ENCODE results near the gene CNPPD1. TPM values are rescaled to one million over a fixed set of nuclear protein-coding genes. Genes with fewer than 3 reads are reported as not detected.

Gene CNPPD1
- total RNA-seq, 1 experiment from 2014 or later = 32.8 TPM

DNA sequence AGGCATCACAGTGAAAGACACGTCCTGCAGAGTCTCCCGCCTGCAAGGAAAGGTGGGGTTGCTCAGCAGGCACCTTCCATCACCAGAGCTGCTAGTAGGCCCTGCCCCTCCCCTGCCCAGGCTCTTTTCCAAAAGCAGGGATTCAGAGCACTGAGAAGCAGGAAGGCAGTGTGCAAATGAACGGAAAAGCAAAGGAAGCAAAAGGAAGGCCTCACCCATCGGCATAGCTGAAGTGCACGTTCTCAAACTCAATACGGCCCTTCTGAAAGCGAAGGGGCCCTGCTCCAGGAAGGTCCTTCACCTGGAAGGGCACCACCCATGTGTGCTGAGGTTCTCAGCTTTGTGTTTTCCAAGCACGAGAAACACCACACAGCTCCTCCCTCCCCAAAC, 36.3 kb upstream of the CNPPD1 start:
- H3K4me3 Mint-ChIP-seq = no peak overlapping the region
- TF ChIP-seq, protein P1, sequence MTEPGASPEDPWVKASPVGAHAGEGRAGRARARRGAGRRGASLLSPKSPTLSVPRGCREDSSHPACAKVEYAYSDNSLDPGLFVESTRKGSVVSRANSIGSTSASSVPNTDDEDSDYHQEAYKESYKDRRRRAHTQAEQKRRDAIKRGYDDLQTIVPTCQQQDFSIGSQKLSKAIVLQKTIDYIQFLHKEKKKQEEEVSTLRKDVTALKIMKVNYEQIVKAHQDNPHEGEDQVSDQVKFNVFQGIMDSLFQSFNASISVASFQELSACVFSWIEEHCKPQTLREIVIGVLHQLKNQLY (CRISPR knock-in tag; IDR thresholded peaks at IDR 0.05) = no peak
- TF ChIP-seq, protein P2, sequence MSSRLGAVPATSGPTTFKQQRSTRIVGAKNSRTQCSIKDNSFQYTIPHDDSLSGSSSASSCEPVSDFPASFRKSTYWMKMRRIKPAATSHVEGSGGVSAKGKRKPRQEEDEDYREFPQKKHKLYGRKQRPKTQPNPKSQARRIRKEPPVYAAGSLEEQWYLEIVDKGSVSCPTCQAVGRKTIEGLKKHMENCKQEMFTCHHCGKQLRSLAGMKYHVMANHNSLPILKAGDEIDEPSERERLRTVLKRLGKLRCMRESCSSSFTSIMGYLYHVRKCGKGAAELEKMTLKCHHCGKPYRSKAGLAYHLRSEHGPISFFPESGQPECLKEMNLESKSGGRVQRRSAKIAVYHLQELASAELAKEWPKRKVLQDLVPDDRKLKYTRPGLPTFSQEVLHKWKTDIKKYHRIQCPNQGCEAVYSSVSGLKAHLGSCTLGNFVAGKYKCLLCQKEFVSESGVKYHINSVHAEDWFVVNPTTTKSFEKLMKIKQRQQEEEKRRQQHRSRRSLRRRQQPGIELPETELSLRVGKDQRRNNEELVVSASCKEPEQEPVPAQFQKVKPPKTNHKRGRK (CRISPR knock-in tag; IDR thresholded peaks at IDR 0.05; ENCODE audit: borderline replicate concordance) = no peak
- TF ChIP-seq, protein P3, sequence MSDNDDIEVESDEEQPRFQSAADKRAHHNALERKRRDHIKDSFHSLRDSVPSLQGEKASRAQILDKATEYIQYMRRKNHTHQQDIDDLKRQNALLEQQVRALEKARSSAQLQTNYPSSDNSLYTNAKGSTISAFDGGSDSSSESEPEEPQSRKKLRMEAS (CRISPR knock-in tag; IDR thresholded peaks at IDR 0.05) = no peak
- no peak for TF ChIP-seq ZBTB21 (CRISPR knock-in tag; IDR thresholded peaks at IDR 0.05; ENCODE audit: borderline replicate concordance)
- TF ChIP-seq SMAD4 (CRISPR knock-in tag; IDR thresholded peaks at IDR 0.05) = no peak
- TF ChIP-seq SOX15 (CRISPR knock-in tag; IDR thresholded peaks at IDR 0.05) = no peak
- no peak for TF ChIP-seq OVOL2 (CRISPR knock-in tag; IDR thresholded peaks at IDR 0.05; ENCODE audit: borderline replicate concordance)
- no peak for TF ChIP-seq NFATC4 (CRISPR knock-in tag; IDR thresholded peaks at IDR 0.05)
- no peak for TF ChIP-seq ZNF121 (CRISPR knock-in tag; IDR thresholded peaks at IDR 0.05)
- TF ChIP-seq ELF4 (CRISPR knock-in tag; IDR thresholded peaks at IDR 0.05; ENCODE audit: low read depth) = no peak
- no peak for TF ChIP-seq RORB (CRISPR knock-in tag; IDR thresholded peaks at IDR 0.05)
- no peaks in the 10 kb centered on the region for H3K9me3 Mint-ChIP-seq
- no peaks in the 10 kb centered on the region for H3K27me3 Mint-ChIP-seq (ENCODE audit: low read depth)
- no peak overlapping the region for H3K27ac Mint-ChIP-seq
- H3K4me1 Mint-ChIP-seq = peaks cover 16% of the 10 kb centered on the region
- ATAC-seq (no peak), DNase-seq (ENCODE audit: low spot score) (no peak)
- H3K36me3 Mint-ChIP-seq = peaks cover 59% of the 10 kb centered on the region
- ChIA-PET POLR2A (no interaction called here), CTCF (no interaction called here)

DNA sequence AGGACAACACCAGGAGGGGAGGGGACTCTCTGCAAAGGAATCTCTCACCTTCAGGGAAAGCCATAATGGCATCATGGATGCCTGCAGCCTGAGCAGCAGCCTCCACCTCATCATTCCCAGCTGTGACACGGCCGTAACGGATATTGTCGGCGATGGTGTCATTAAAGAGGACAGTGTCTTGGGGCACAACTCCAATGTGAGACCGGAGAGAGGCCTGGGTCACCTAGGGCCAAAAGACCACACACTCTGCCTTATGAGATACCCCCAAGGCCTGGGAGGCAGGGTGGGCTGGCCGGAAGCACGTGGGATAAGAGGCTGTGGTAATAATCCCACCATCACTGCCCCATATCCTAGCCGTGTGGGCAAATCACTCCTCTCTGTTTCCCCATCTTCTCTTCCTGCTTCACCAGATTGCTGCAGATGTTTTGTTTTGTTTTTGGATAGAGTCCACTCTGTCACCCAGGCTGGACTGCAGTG, 34.2 kb upstream of the CNPPD1 start:
- no peak for DNase-seq (ENCODE audit: low spot score)
- Mint-ChIP-seq H3K9me3 (no peaks in the 10 kb centered on the region), H3K4me1 (peaks cover 7% of the 10 kb centered on the region), H3K27me3 (ENCODE audit: low read depth) (no peaks in the 10 kb centered on the region), H3K36me3 (peaks cover 59% of the 10 kb centered on the region), H3K27ac (no peak overlapping the region), H3K4me3 (no peak overlapping the region)
- CTCF ChIA-PET = interaction anchor here (0.5 to 1.0 kb wide), 4 partner anchors 19 to 181 kb away, joined by 3 to 7 read pairs (median 4); partner anchors contain the start of gene CNPPD1
- POLR2A ChIA-PET = no interaction called here
- no peak for ATAC-seq
- TF ChIP-seq ZNF416 (CRISPR knock-in tag; IDR thresholded peaks at IDR 0.05) = no peak
- TF ChIP-seq RORB (CRISPR knock-in tag; IDR thresholded peaks at IDR 0.05) = no peak
- no peak for TF ChIP-seq SOX15 (CRISPR knock-in tag; IDR thresholded peaks at IDR 0.05)
- TF ChIP-seq, protein P4, sequence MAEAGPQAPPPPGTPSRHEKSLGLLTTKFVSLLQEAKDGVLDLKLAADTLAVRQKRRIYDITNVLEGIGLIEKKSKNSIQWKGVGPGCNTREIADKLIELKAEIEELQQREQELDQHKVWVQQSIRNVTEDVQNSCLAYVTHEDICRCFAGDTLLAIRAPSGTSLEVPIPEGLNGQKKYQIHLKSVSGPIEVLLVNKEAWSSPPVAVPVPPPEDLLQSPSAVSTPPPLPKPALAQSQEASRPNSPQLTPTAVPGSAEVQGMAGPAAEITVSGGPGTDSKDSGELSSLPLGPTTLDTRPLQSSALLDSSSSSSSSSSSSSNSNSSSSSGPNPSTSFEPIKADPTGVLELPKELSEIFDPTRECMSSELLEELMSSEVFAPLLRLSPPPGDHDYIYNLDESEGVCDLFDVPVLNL (CRISPR knock-in tag; IDR thresholded peaks at IDR 0.05; ENCODE audit: borderline replicate concordance, low read depth) = no peak
- TF ChIP-seq, protein P5, sequence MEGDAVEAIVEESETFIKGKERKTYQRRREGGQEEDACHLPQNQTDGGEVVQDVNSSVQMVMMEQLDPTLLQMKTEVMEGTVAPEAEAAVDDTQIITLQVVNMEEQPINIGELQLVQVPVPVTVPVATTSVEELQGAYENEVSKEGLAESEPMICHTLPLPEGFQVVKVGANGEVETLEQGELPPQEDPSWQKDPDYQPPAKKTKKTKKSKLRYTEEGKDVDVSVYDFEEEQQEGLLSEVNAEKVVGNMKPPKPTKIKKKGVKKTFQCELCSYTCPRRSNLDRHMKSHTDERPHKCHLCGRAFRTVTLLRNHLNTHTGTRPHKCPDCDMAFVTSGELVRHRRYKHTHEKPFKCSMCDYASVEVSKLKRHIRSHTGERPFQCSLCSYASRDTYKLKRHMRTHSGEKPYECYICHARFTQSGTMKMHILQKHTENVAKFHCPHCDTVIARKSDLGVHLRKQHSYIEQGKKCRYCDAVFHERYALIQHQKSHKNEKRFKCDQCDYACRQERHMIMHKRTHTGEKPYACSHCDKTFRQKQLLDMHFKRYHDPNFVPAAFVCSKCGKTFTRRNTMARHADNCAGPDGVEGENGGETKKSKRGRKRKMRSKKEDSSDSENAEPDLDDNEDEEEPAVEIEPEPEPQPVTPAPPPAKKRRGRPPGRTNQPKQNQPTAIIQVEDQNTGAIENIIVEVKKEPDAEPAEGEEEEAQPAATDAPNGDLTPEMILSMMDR (IDR thresholded peaks at IDR 0.05) = no peak
- no peak for TF ChIP-seq ZNF317 (CRISPR knock-in tag; IDR thresholded peaks at IDR 0.05; ENCODE audit: borderline replicate concordance, low read depth)
- TF ChIP-seq ESRRA (CRISPR knock-in tag; IDR thresholded peaks at IDR 0.05; ENCODE audit: borderline replicate concordance) = no peak
- TF ChIP-seq, protein P6, sequence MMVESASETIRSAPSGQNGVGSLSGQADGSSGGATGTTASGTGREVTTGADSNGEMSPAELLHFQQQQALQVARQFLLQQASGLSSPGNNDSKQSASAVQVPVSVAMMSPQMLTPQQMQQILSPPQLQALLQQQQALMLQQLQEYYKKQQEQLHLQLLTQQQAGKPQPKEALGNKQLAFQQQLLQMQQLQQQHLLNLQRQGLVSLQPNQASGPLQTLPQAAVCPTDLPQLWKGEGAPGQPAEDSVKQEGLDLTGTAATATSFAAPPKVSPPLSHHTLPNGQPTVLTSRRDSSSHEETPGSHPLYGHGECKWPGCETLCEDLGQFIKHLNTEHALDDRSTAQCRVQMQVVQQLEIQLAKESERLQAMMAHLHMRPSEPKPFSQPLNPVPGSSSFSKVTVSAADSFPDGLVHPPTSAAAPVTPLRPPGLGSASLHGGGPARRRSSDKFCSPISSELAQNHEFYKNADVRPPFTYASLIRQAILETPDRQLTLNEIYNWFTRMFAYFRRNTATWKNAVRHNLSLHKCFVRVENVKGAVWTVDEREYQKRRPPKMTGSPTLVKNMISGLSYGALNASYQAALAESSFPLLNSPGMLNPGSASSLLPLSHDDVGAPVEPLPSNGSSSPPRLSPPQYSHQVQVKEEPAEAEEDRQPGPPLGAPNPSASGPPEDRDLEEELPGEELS (CRISPR knock-in tag; IDR thresholded peaks at IDR 0.05) = no peak
- no peak for TF ChIP-seq NR3C1 (CRISPR knock-in tag; conservative IDR thresholded peaks at IDR 0.05; ENCODE audit: low read depth)
- TF ChIP-seq, protein P7, sequence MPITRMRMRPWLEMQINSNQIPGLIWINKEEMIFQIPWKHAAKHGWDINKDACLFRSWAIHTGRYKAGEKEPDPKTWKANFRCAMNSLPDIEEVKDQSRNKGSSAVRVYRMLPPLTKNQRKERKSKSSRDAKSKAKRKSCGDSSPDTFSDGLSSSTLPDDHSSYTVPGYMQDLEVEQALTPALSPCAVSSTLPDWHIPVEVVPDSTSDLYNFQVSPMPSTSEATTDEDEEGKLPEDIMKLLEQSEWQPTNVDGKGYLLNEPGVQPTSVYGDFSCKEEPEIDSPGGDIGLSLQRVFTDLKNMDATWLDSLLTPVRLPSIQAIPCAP (CRISPR knock-in tag; IDR thresholded peaks at IDR 0.05) = no peak
- TF ChIP-seq, protein P2 (CRISPR knock-in tag; IDR thresholded peaks at IDR 0.05; ENCODE audit: borderline replicate concordance) = no peak
- TF ChIP-seq, protein P8, sequence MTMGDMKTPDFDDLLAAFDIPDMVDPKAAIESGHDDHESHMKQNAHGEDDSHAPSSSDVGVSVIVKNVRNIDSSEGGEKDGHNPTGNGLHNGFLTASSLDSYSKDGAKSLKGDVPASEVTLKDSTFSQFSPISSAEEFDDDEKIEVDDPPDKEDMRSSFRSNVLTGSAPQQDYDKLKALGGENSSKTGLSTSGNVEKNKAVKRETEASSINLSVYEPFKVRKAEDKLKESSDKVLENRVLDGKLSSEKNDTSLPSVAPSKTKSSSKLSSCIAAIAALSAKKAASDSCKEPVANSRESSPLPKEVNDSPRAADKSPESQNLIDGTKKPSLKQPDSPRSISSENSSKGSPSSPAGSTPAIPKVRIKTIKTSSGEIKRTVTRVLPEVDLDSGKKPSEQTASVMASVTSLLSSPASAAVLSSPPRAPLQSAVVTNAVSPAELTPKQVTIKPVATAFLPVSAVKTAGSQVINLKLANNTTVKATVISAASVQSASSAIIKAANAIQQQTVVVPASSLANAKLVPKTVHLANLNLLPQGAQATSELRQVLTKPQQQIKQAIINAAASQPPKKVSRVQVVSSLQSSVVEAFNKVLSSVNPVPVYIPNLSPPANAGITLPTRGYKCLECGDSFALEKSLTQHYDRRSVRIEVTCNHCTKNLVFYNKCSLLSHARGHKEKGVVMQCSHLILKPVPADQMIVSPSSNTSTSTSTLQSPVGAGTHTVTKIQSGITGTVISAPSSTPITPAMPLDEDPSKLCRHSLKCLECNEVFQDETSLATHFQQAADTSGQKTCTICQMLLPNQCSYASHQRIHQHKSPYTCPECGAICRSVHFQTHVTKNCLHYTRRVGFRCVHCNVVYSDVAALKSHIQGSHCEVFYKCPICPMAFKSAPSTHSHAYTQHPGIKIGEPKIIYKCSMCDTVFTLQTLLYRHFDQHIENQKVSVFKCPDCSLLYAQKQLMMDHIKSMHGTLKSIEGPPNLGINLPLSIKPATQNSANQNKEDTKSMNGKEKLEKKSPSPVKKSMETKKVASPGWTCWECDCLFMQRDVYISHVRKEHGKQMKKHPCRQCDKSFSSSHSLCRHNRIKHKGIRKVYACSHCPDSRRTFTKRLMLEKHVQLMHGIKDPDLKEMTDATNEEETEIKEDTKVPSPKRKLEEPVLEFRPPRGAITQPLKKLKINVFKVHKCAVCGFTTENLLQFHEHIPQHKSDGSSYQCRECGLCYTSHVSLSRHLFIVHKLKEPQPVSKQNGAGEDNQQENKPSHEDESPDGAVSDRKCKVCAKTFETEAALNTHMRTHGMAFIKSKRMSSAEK (CRISPR knock-in tag; IDR thresholded peaks at IDR 0.05; ENCODE audit: borderline replicate concordance) = no peak
